HG03571 (cell line): ENCODE measurements around the gene CDH12.
"Not testable (repeated sequence)": the region's sequence is repeated elsewhere in the genome, so short reads cannot be mapped to it uniquely, and the experiment has no call there.

ENCODE experiments used
- ATAC-seq: cut with Tn5 transposase; IDR thresholded peaks from one replicate; pipeline ENCODE4 v1.9.1; 2021; ENCODE audit not compliant: unreplicated experiment

The CDH12 gene

GRCh38 chr5:22316294-22316693 lies 536.9 kb downstream of the CDH12 start:
- no peak for ATAC-seq

GRCh38 chr5:22315052-22315451 lies 538.1 kb downstream of the CDH12 start:
- not testable (repeated sequence) for ATAC-seq

- ATAC-seq = no peak
Observed at GRCh38 chr5:22314548-22314947, 538.6 kb downstream of the CDH12 start.

- no peak for ATAC-seq
Observed at GRCh38 chr5:22306011-22306410, 547.1 kb downstream of the CDH12 start.

GRCh38 chr5:22295832-22296231 lies 557.3 kb downstream of the CDH12 start:
- ATAC-seq = no peak

- ATAC-seq = no peak
Observed at GRCh38 chr5:22293147-22293546, 560.0 kb downstream of the CDH12 start.

- ATAC-seq = no peak
Observed at GRCh38 chr5:22278164-22278563, 575.0 kb downstream of the CDH12 start.

GRCh38 chr5:22277006-22277405 lies 576.1 kb downstream of the CDH12 start:
- ATAC-seq = no peak

GRCh38 chr5:22265855-22266254 lies 587.3 kb downstream of the CDH12 start:
- ATAC-seq = not testable (repeated sequence)

GRCh38 chr5:22258139-22258538 lies 595.0 kb downstream of the CDH12 start:
- ATAC-seq = no peak

GRCh38 chr5:22250528-22250927 lies 602.6 kb downstream of the CDH12 start:
- ATAC-seq = no peak

GRCh38 chr5:22249209-22249729 lies 603.9 kb downstream of the CDH12 start:
- no peak for ATAC-seq

GRCh38 chr5:22245770-22246169 lies 607.4 kb downstream of the CDH12 start:
- ATAC-seq = no peak

GRCh38 chr5:22242532-22242931 lies 610.6 kb downstream of the CDH12 start:
- ATAC-seq = no peak

GRCh38 chr5:22238047-22238446 lies 615.1 kb downstream of the CDH12 start:
- ATAC-seq = no peak

- no peak for ATAC-seq
Observed at GRCh38 chr5:22226423-22226822, 626.7 kb downstream of the CDH12 start.

- no peak for ATAC-seq
Observed at GRCh38 chr5:22223079-22223478, 630.1 kb downstream of the CDH12 start.

GRCh38 chr5:22213703-22214495 lies 639.2 kb downstream of the CDH12 start:
- peak; percentile 67 for ATAC-seq

GRCh38 chr5:22212254-22212991 lies 640.7 kb downstream of the CDH12 start:
- not testable (repeated sequence) for ATAC-seq

GRCh38 chr5:22208463-22208862 lies 644.7 kb downstream of the CDH12 start:
- not testable (repeated sequence) for ATAC-seq

- not testable (repeated sequence) for ATAC-seq
Observed at GRCh38 chr5:22188651-22189050, 664.5 kb downstream of the CDH12 start.

- ATAC-seq = not testable (repeated sequence)
Observed at GRCh38 chr5:22187632-22188228, 665.4 kb downstream of the CDH12 start.
